Measurements from ENCODE around the gene EFNA2. TPM values are rescaled to one million over a fixed set of nuclear protein-coding genes. Genes with fewer than 3 reads are reported as not detected.

EFNA2 gene
- total and polyA plus RNA-seq, 8 donors, result 0.15 to 21.1 (median 0.55) TPM; not detected in 5

GRCh38 chr19:1343041-1343440 is 57.4 kb downstream of the EFNA2 start:
- intact Hi-C loops (cut with DNase I; ENCODE audit: low total_unique reads), result no loop called here
- Histone ChIP-seq H3K9me3 (no peaks in the 10 kb centered on the region), H3K27me3 (peaks cover 0 to 21% (median 0%) of the 10 kb centered on the region in 3 donors), H3K36me3 (no peaks in the 10 kb centered on the region), H3K27ac (no peak overlapping the region), H3K4me3 (no peak overlapping the region), H3K4me1 (no peaks in the 10 kb centered on the region)
- DNase-seq, result peak in 1 of 2 donors; percentile 46
- TF ChIP-seq EP300 (IDR thresholded peaks at IDR 0.05) (no peak), POLR2AphosphoS5 (IDR thresholded peaks at IDR 0.05) (no peak), CTCF (IDR thresholded peaks at IDR 0.05) (no peak), POLR2A (IDR thresholded peaks at IDR 0.05) (no peak)
- WGBS, 5 donors, result 38 to 58% (median 53%) methylated on average over 7 of the region's 7 CpGs

- no peak for DNase-seq
- Histone ChIP-seq H3K27me3 (peaks cover 0 to 4% (median 0%) of the 10 kb centered on the region in 3 donors), H3K9me3 (no peaks in the 10 kb centered on the region), H3K27ac (no peak overlapping the region), H3K36me3 (no peaks in the 10 kb centered on the region), H3K4me3 (no peak overlapping the region), H3K4me1 (peaks cover 0 to 7% (median 6%) of the 10 kb centered on the region in 4 donors)
- 87 to 93% (median 87%) methylated on average over 18 of the region's 18 CpGs for WGBS, 5 donors
- intact Hi-C loops (cut with DNase I; ENCODE audit: low total_unique reads), result no loop called here
- TF ChIP-seq CTCF (IDR thresholded peaks at IDR 0.05) (no peak), POLR2AphosphoS5 (IDR thresholded peaks at IDR 0.05) (no peak), POLR2A (IDR thresholded peaks at IDR 0.05) (no peak), EP300 (IDR thresholded peaks at IDR 0.05) (no peak)
These were observed 63.5 kb downstream of the EFNA2 start for GRCh38 chr19:1349211-1349610.

GRCh38 chr19:1350867-1351266 is 65.2 kb downstream of the EFNA2 start:
- Histone ChIP-seq H3K9me3 (no peaks in the 10 kb centered on the region), H3K27ac (no peak overlapping the region), H3K4me3 (no peak overlapping the region), H3K27me3 (peaks cover 0 to 4% (median 0%) of the 10 kb centered on the region in 3 donors), H3K36me3 (no peaks in the 10 kb centered on the region), H3K4me1 (peaks cover 3 to 17% (median 14%) of the 10 kb centered on the region in 4 donors)
- no peak for DNase-seq
- WGBS, 5 donors, result 48 to 78% (median 55%) methylated on average over 5 of the region's 5 CpGs
- intact Hi-C loops (cut with DNase I; ENCODE audit: low total_unique reads), result no loop called here
- TF ChIP-seq CTCF (IDR thresholded peaks at IDR 0.05) (no peak), POLR2AphosphoS5 (IDR thresholded peaks at IDR 0.05) (no peak), POLR2A (IDR thresholded peaks at IDR 0.05) (no peak)

Other genes with a start within 250 kb of the EFNA2 start
- gene ABCA7, start 245.8 kb upstream of the EFNA2 start, total RNA-seq, result 100 to 1,000 TPM in 1 of 5 donors, 10 to 100 TPM in 3, 1 to 10 TPM in 1; 5.1 to 144 (median 38.8) TPM
- 10 to 100 TPM; 14.2 to 31.6 (median 22.0) TPM for gene ABCA7, start 245.8 kb upstream of the EFNA2 start, polyA plus RNA-seq
- 100 to 1,000 TPM in 1 of 5 donors, 10 to 100 TPM in 4; 14.3 to 211 (median 22.3) TPM for gene ARHGAP45, start 218.7 kb upstream of the EFNA2 start, total RNA-seq
- 10 to 100 TPM; 12.2 to 15.4 (median 14.0) TPM for gene ARHGAP45, start 218.7 kb upstream of the EFNA2 start, polyA plus RNA-seq
- 100 to 1,000 TPM in 1 of 5 donors, 10 to 100 TPM in 4; 24.5 to 361 (median 40.6) TPM for gene POLR2E, start 190.5 kb upstream of the EFNA2 start, total RNA-seq
- 100 to 1,000 TPM; 109 to 128 (median 123) TPM for gene POLR2E, start 190.5 kb upstream of the EFNA2 start, polyA plus RNA-seq
- gene GPX4, start 181.9 kb upstream of the EFNA2 start, total RNA-seq, result 100 to 1,000 TPM in 4 of 5 donors, 10 to 100 TPM in 1; 90.0 to 710 (median 158) TPM
- gene GPX4, start 181.9 kb upstream of the EFNA2 start, polyA plus RNA-seq, result 100 to 1,000 TPM; 433 to 532 (median 509) TPM
- 10 to 100 TPM; 19.3 to 74.7 (median 63.5) TPM for gene SBNO2, start 111.6 kb upstream of the EFNA2 start, total RNA-seq
- 10 to 100 TPM; 16.3 to 36.1 (median 23.6) TPM for gene SBNO2, start 111.6 kb upstream of the EFNA2 start, polyA plus RNA-seq
- 100 to 1,000 TPM in 1 of 5 donors, 10 to 100 TPM in 4; 55.1 to 368 (median 82.3) TPM for gene STK11, start 80.1 kb upstream of the EFNA2 start, total RNA-seq
- 10 to 100 TPM; 43.1 to 65.3 (median 48.8) TPM for gene STK11, start 80.1 kb upstream of the EFNA2 start, polyA plus RNA-seq
- gene CBARP, start 47.9 kb upstream of the EFNA2 start, total RNA-seq, result 1 to 10 TPM in 2 of 5 donors, not detected in 3; 1.3 to 8.9 TPM
- gene CBARP, start 47.9 kb upstream of the EFNA2 start, polyA plus RNA-seq, result under 1 TPM in 2 of 3 donors, not detected in 1; 0.19 to 0.28 TPM
- 100 to 1,000 TPM in 2 of 5 donors, 10 to 100 TPM in 3; 26.4 to 905 (median 37.9) TPM for gene ATP5F1D, start 44.1 kb upstream of the EFNA2 start, total RNA-seq
- gene ATP5F1D, start 44.1 kb upstream of the EFNA2 start, polyA plus RNA-seq, result 100 to 1,000 TPM; 355 to 508 (median 358) TPM
- 100 to 1,000 TPM in 1 of 5 donors, 10 to 100 TPM in 4; 31.6 to 118 (median 54.6) TPM for gene MIDN, start 37.3 kb upstream of the EFNA2 start, total RNA-seq
- gene MIDN, start 37.3 kb upstream of the EFNA2 start, polyA plus RNA-seq, result 10 to 100 TPM; 17.0 to 29.2 (median 21.0) TPM
- gene CIRBP, start 16.5 kb upstream of the EFNA2 start, total RNA-seq, result 100 to 1,000 TPM; 250 to 520 (median 327) TPM
- gene CIRBP, start 16.5 kb upstream of the EFNA2 start, polyA plus RNA-seq, result 100 to 1,000 TPM; 307 to 686 (median 385) TPM
- 100 to 1,000 TPM in 2 of 5 donors, 10 to 100 TPM in 2, 1 to 10 TPM in 1; 6.2 to 240 (median 23.7) TPM for gene FAM174C, start 10.3 kb upstream of the EFNA2 start, total RNA-seq
- 100 to 1,000 TPM in 1 of 3 donors, 10 to 100 TPM in 2; 75.8 to 102 (median 80.3) TPM for gene FAM174C, start 10.3 kb upstream of the EFNA2 start, polyA plus RNA-seq
- gene NDUFS7, start 98.0 kb downstream of the EFNA2 start, total RNA-seq, result 100 to 1,000 TPM in 3 of 5 donors, 10 to 100 TPM in 2; 31.6 to 217 (median 102) TPM
- 100 to 1,000 TPM; 107 to 169 (median 138) TPM for gene NDUFS7, start 98.0 kb downstream of the EFNA2 start, polyA plus RNA-seq
- gene GAMT, start 115.7 kb downstream of the EFNA2 start, total RNA-seq, result 10 to 100 TPM in 1 of 5 donors, 1 to 10 TPM in 2, not detected in 2; 2.6 to 15.6 (median 4.5) TPM
- 100 to 1,000 TPM in 1 of 3 donors, 10 to 100 TPM in 2; 26.8 to 102 (median 55.3) TPM for gene GAMT, start 115.7 kb downstream of the EFNA2 start, polyA plus RNA-seq
- 100 to 1,000 TPM in 1 of 5 donors, 10 to 100 TPM in 4; 21.4 to 124 (median 42.5) TPM for gene DAZAP1, start 121.7 kb downstream of the EFNA2 start, total RNA-seq
- gene DAZAP1, start 121.7 kb downstream of the EFNA2 start, polyA plus RNA-seq, result 10 to 100 TPM; 55.9 to 68.1 (median 63.4) TPM
- 1,000 to 10,000 TPM in 4 of 5 donors, 100 to 1,000 TPM in 1; 428 to 2,471 (median 1,694) TPM for gene RPS15, start 152.5 kb downstream of the EFNA2 start, total RNA-seq
- 1,000 to 10,000 TPM; 2,846 to 4,539 (median 3,866) TPM for gene RPS15, start 152.5 kb downstream of the EFNA2 start, polyA plus RNA-seq
- gene APC2, start 164.2 kb downstream of the EFNA2 start, total RNA-seq, result 1 to 10 TPM in 2 of 5 donors, under 1 TPM in 2, not detected in 1; 0.58 to 3.5 (median 2.0) TPM
- gene APC2, start 164.2 kb downstream of the EFNA2 start, polyA plus RNA-seq, result under 1 TPM; 0.10 to 0.31 (median 0.15) TPM
- 10 to 100 TPM in 4 of 5 donors, 1 to 10 TPM in 1; 5.4 to 84.3 (median 21.3) TPM for gene C19orf25, start 193.3 kb downstream of the EFNA2 start, total RNA-seq
- 10 to 100 TPM; 25.4 to 34.9 (median 32.7) TPM for gene C19orf25, start 193.3 kb downstream of the EFNA2 start, polyA plus RNA-seq
- gene PCSK4, start 204.5 kb downstream of the EFNA2 start, total RNA-seq, result 10 to 100 TPM in 2 of 5 donors, 1 to 10 TPM in 1, not detected in 2; 1.7 to 26.8 (median 19.7) TPM
- 1 to 10 TPM; 2.7 to 5.0 (median 3.2) TPM for gene PCSK4, start 204.5 kb downstream of the EFNA2 start, polyA plus RNA-seq
- gene REEP6, start 205.3 kb downstream of the EFNA2 start, total RNA-seq, result 10 to 100 TPM in 1 of 5 donors, 1 to 10 TPM in 1, not detected in 3; 3.7 to 24.3 TPM
- gene REEP6, start 205.3 kb downstream of the EFNA2 start, polyA plus RNA-seq, result 10 to 100 TPM in 1 of 3 donors, 1 to 10 TPM in 2; 3.5 to 10.1 (median 6.1) TPM
- 10 to 100 TPM in 1 of 5 donors, 1 to 10 TPM in 2, not detected in 2; 1.7 to 29.5 (median 1.8) TPM for gene ADAMTSL5, start 227.1 kb downstream of the EFNA2 start, total RNA-seq
- 1 to 10 TPM; 1.1 to 5.6 (median 1.4) TPM for gene ADAMTSL5, start 227.1 kb downstream of the EFNA2 start, polyA plus RNA-seq
- not detected for gene PLK5, start 238.2 kb downstream of the EFNA2 start, total RNA-seq
- gene PLK5, start 238.2 kb downstream of the EFNA2 start, polyA plus RNA-seq, result under 1 TPM in 2 of 3 donors, not detected in 1; 0.12 to 0.80 TPM

Data from stomach (tissue), 9 donors.